ENCODE data around the gene IFI6.

DNA sequence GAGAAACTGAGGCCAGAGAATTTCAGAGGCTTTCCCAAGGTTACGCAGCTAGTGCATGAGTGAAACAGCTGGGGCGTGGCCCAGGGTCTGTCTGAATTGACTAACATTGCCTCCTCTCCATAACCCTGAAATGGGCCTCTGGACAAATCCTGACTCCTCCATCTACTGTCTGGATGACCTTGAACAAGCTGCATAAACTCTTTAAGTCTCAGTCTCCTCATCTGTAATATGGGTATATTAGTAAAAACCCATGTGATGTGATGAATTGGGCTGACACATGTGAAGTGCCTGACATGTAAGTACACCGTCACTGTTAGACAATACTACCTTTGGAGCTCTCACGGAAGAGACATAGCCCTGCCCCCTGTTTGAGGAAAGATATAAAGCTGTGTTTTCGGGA is 24.7 kb downstream of the IFI6 start:
- TF ChIP-seq CTCF (IDR thresholded peaks at IDR 0.05) (no peak), POLR2A (IDR thresholded peaks at IDR 0.05) (no peak)

Data from testis (tissue), 2 donors.